GM12864 (cell line): ENCODE measurements around the gene LIMK2.
"Not testable (repeated sequence)": the region's sequence is repeated elsewhere in the genome, so short reads cannot be mapped to it uniquely, and the experiment has no call there.

Source experiments
- DNase-seq: peaks from one replicate; pipeline ENCODE4 v3.0.0-alpha.2; 2011; ENCODE audit warnings: low read depth
- H3K4me3 ChIP-seq: 2 replicates; pipeline ENCODE4 v1.5.1; 2011; ENCODE audit warnings: mild to moderate bottlenecking, low read depth, low read length, control low read depth
- CTCF ChIP-seq: IDR thresholded peaks from 2 replicates; pipeline ENCODE4 v1.5.1; 2011; ENCODE audit warnings: low read depth, mild to moderate bottlenecking, moderate library complexity, low read length, control low read depth, inconsistent platforms; ENCODE audit errors: missing control alignments

The LIMK2 gene

DNA sequence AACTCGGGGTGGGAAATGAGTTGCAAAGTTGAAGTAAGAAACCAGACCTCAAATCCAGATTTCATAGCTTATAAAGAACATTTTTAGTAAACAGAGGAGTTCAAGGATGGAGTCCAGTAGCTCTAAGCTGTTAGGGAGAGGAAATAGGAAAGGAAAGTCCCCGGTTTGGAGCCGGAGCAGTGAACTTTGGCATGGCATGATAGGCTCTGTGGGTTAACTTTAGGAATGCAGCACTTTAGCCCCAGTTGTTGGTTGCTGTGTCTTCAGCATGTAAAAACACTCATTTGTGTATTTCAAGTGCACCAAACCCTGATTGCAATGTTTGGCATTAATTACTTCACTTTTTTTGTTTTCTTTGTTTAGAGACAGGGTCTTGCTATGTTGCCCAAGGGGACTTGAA is 88.8 kb downstream of the LIMK2 start:
- H3K4me3 ChIP-seq: no peak overlapping the region
- no peak for DNase-seq
- no peak for TF ChIP-seq CTCF

- no peak for DNase-seq
- TF ChIP-seq CTCF: no peak
- no peak overlapping the region for H3K4me3 ChIP-seq
Observed at GRCh38 chr22:31302006-31302405, 89.9 kb downstream of the LIMK2 start.

DNA sequence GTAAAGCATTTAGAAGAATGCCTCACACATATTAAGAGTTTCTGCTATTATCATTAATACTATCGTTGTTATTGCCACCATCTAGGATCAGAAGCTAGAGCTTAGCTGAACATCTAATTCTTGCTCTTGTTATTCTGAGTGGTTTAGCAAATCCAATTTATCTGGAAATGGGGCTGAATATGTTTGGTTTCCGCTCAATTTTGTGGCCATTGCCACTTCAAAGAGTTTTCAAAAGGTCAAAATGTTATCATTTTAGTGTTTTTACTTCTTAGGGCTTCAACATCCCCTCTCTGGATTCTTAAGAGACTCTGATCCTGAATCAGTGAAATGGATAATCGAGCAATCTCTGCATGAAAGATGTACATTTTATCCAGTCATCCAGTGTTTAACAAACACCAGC is 90.4 kb downstream of the LIMK2 start:
- TF ChIP-seq CTCF: no peak
- no peak overlapping the region for H3K4me3 ChIP-seq
- no peak for DNase-seq

- no peak for TF ChIP-seq CTCF
- DNase-seq: no peak
- H3K4me3 ChIP-seq: no peak overlapping the region
Observed at GRCh38 chr22:31305194-31305593, 93.1 kb downstream of the LIMK2 start.

GRCh38 chr22:31308181-31308580 is 96.1 kb downstream of the LIMK2 start:
- TF ChIP-seq CTCF: no peak
- H3K4me3 ChIP-seq: no peak overlapping the region
- no peak for DNase-seq

DNA sequence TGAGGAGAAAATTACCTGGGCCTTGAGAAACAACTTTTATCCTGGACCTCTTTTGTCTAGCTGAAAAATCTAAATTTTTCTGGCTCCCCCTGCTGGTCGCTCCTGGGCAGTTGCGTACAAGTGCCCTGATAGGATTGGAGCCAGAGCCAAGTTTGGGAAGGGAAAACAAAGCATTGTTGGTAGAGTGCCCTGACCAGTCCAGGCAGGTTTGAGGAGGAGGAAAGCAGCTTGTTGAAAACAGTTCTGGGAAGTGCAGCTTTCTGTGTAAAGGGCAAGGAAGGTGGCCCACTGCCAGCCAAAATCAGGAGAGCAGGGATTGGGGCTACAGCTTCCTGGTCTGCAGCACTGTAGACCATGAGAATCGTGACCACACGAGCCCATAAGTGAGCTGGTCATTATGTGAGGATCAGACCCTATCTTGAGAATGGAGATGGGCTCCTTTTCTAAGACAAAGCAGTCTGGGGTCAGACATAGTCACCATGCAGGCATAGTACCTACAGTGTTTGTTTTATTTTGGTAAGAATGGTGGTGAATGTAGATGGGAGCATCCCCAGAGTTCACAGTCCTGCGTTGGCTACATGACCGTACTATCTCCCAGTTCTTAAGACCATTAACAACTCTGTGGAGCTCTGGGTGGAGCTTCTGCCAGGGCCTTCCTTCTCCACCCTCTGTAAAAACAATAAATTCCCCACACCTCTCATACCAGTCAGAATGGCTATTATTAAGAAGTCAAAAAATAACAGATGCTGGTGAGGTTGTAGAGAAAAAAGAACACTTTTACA is 101.5 kb downstream of the LIMK2 start:
- DNase-seq: no peak
- H3K4me3 ChIP-seq: no peak overlapping the region
- peak; percentile 89 for TF ChIP-seq CTCF

DNA sequence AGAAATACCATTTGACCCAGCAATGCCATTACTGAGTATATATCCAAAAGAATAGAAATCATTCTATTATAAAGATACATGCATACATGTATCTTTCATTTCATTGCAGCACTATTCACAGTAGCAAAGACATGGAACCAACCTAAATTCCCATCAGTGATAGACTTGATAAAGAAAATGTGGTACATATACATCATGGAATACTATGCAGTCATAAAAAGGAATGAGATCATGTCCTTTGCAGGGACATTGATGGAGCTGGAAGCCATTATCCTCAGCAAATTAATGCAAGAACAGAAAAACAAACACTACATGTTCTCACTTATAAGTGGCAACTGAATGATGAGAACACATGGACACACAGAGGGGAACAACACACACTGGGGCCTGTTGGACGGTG is 102.1 kb downstream of the LIMK2 start:
- DNase-seq, H3K4me3 ChIP-seq: not testable (repeated sequence)
